Measurements from ENCODE around the gene RBP2.
"Not testable (repeated sequence)": the region's sequence is repeated elsewhere in the genome, so short reads cannot be mapped to it uniquely, and the experiment has no call there.

The RBP2 gene

GRCh38 chr3:139427283-139428060 is 48.8 kb downstream of the RBP2 start:
- DNase-seq (ENCODE audit: low read depth, low spot score) = peak; percentile 29
- WGBS (ENCODE audit: insufficient coverage, insufficient read length) = no CpG with 5 or more reads among the region's 7 CpGs

DNA sequence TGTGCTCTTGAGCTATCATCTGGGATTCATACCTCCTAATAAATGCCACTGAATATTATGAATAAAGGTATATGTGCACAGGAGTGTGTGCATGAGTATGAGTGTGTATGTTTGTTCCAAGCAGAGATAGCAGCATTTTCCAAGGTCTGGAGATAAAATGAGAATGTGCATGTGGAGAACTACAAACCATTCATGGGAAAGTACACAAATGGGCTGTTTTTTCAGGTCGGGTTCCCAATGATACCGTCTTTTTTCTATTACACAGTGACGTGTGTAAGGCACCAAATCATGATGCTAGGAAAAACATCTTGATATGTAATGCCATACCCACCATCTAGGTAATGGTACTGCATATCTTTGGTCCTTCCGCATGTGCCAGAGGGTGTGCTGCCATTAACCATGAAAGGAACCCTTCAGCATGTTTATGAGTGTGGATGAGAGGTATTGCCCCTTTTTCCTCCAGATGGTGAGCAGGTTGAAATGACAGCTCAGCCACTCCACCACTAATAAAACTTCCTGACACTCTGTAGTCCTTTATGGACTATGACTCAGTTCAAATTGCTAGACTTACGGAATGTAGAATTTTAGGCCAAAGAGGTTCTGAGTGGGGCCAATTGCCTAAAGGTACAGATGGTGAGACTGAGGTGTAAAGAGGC is 50.4 kb downstream of the RBP2 start:
- H3K36me3 ChIP-seq (ENCODE audit: control insufficient read depth, insufficient read depth, low read length) = no peaks in the 10 kb centered on the region
- no peak overlapping the region for H3K27ac ChIP-seq (ENCODE audit: low read length)
- H3K4me1 ChIP-seq (ENCODE audit: control insufficient read depth, insufficient read depth, low read length) = no peaks in the 10 kb centered on the region
- no peaks in the 10 kb centered on the region for H3K9me3 ChIP-seq (ENCODE audit: control insufficient read depth, insufficient read depth, low read length)
- H3K27me3 ChIP-seq (ENCODE audit: control insufficient read depth, insufficient read depth, low read length) = no peaks in the 10 kb centered on the region
- H3K4me3 ChIP-seq (ENCODE audit: low read length) = no peak overlapping the region
- no peak for DNase-seq (ENCODE audit: low read depth, low spot score)
- WGBS (ENCODE audit: insufficient coverage, insufficient read length) = no CpG with 5 or more reads among the region's 5 CpGs

More at GRCh38 chr3:139427283-139428060, 48.8 kb downstream of the RBP2 start:
- H3K27me3 ChIP-seq (ENCODE audit: control insufficient read depth, insufficient read depth, low read length) = no peaks in the 10 kb centered on the region
- no peaks in the 10 kb centered on the region for H3K9me3 ChIP-seq (ENCODE audit: control insufficient read depth, insufficient read depth, low read length)
- H3K36me3 ChIP-seq (ENCODE audit: control insufficient read depth, insufficient read depth, low read length) = no peaks in the 10 kb centered on the region
- no peak overlapping the region for H3K4me3 ChIP-seq (ENCODE audit: low read length)
- H3K27ac ChIP-seq (ENCODE audit: low read length) = no peak overlapping the region
- H3K4me1 ChIP-seq (ENCODE audit: control insufficient read depth, insufficient read depth, low read length) = no peaks in the 10 kb centered on the region

GRCh38 chr3:139423232-139423631 is 53.1 kb downstream of the RBP2 start:
- Histone ChIP-seq H3K4me3 (ENCODE audit: low read length) (no peak overlapping the region), H3K27me3 (ENCODE audit: control insufficient read depth, insufficient read depth, low read length) (no peaks in the 10 kb centered on the region), H3K36me3 (ENCODE audit: control insufficient read depth, insufficient read depth, low read length) (no peaks in the 10 kb centered on the region), H3K9me3 (ENCODE audit: control insufficient read depth, insufficient read depth, low read length) (no peaks in the 10 kb centered on the region), H3K4me1 (ENCODE audit: control insufficient read depth, insufficient read depth, low read length) (no peaks in the 10 kb centered on the region), H3K27ac (ENCODE audit: low read length) (no peak overlapping the region)
- no CpG with 5 or more reads among the region's 2 CpGs for WGBS (ENCODE audit: insufficient coverage, insufficient read length)
- DNase-seq (ENCODE audit: low read depth, low spot score) = no peak

GRCh38 chr3:139421460-139421859 is 54.9 kb downstream of the RBP2 start:
- no peak for DNase-seq (ENCODE audit: low read depth, low spot score)
- no CpG with 5 or more reads among the region's 1 CpG for WGBS (ENCODE audit: insufficient coverage, insufficient read length)
- Histone ChIP-seq H3K4me3 (ENCODE audit: low read length) (no peak overlapping the region), H3K27ac (ENCODE audit: low read length) (no peak overlapping the region), H3K27me3 (ENCODE audit: control insufficient read depth, insufficient read depth, low read length) (no peaks in the 10 kb centered on the region), H3K9me3 (ENCODE audit: control insufficient read depth, insufficient read depth, low read length) (no peaks in the 10 kb centered on the region), H3K4me1 (ENCODE audit: control insufficient read depth, insufficient read depth, low read length) (no peaks in the 10 kb centered on the region), H3K36me3 (ENCODE audit: control insufficient read depth, insufficient read depth, low read length) (no peaks in the 10 kb centered on the region)

GRCh38 chr3:139421040-139421439 is 55.3 kb downstream of the RBP2 start:
- Histone ChIP-seq H3K4me1 (ENCODE audit: control insufficient read depth, insufficient read depth, low read length) (no peaks in the 10 kb centered on the region), H3K36me3 (ENCODE audit: control insufficient read depth, insufficient read depth, low read length) (no peaks in the 10 kb centered on the region), H3K27ac (ENCODE audit: low read length) (no peak overlapping the region), H3K4me3 (ENCODE audit: low read length) (no peak overlapping the region), H3K9me3 (ENCODE audit: control insufficient read depth, insufficient read depth, low read length) (no peaks in the 10 kb centered on the region), H3K27me3 (ENCODE audit: control insufficient read depth, insufficient read depth, low read length) (no peaks in the 10 kb centered on the region)
- WGBS (ENCODE audit: insufficient coverage, insufficient read length) = no CpG with 5 or more reads among the region's 1 CpG
- no peak for DNase-seq (ENCODE audit: low read depth, low spot score)

DNA sequence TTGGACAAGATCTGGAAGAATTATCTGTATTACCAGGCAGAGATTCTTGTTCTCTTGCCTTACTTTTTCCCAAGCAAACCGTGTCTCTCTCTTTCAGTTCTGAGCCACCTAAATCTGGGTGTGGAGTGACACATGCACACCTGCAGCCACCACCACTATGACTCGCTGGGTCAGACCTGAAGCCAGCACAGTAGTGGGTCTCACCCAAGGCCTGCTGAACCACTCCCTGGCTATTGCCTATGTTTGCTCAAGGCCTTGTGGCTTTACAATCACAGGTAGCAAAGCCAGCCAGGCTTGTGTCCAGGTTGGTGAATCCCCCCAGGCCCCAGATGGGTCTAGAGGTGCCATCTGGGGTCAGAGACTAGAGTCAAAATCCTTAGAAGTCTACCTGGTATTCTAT is 58.2 kb downstream of the RBP2 start:
- H3K4me3 ChIP-seq (ENCODE audit: low read length) = no peak overlapping the region
- H3K9me3 ChIP-seq (ENCODE audit: control insufficient read depth, insufficient read depth, low read length) = no peaks in the 10 kb centered on the region
- no peaks in the 10 kb centered on the region for H3K4me1 ChIP-seq (ENCODE audit: control insufficient read depth, insufficient read depth, low read length)
- no CpG with 5 or more reads among the region's 2 CpGs for WGBS (ENCODE audit: insufficient coverage, insufficient read length)
- no peaks in the 10 kb centered on the region for H3K27me3 ChIP-seq (ENCODE audit: control insufficient read depth, insufficient read depth, low read length)
- no peaks in the 10 kb centered on the region for H3K36me3 ChIP-seq (ENCODE audit: control insufficient read depth, insufficient read depth, low read length)
- H3K27ac ChIP-seq (ENCODE audit: low read length) = no peak overlapping the region
- DNase-seq (ENCODE audit: low read depth, low spot score) = no peak

DNA sequence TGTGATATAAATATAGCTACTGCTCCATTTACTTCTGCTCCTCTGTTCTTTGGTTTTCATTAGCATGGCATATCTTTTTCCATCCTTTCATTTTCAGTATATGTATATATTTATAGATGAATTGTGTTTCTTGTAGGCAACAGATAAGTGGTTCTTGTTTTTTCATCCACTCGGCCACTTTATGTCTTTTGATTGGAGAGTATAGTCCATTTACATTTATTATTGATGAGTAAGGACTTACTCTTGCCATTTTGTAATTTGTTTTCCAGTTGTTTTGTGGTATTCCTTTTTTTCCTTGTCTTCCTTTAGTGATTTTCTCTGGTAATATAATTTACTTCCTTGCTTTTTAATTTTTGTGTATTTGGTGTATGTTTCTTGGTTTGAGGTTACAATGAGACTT is 60.0 kb downstream of the RBP2 start:
- Histone ChIP-seq H3K27me3 (ENCODE audit: control insufficient read depth, insufficient read depth, low read length) (no peaks in the 10 kb centered on the region), H3K36me3 (ENCODE audit: control insufficient read depth, insufficient read depth, low read length) (no peaks in the 10 kb centered on the region), H3K9me3 (ENCODE audit: control insufficient read depth, insufficient read depth, low read length) (no peaks in the 10 kb centered on the region), H3K4me3 (ENCODE audit: low read length) (no peak overlapping the region), H3K27ac (ENCODE audit: low read length) (no peak overlapping the region), H3K4me1 (ENCODE audit: control insufficient read depth, insufficient read depth, low read length) (no peaks in the 10 kb centered on the region)
- DNase-seq (ENCODE audit: low read depth, low spot score) = no peak
- WGBS (ENCODE audit: insufficient coverage, insufficient read length) = no CpG with 5 or more reads among the region's 1 CpG

DNA sequence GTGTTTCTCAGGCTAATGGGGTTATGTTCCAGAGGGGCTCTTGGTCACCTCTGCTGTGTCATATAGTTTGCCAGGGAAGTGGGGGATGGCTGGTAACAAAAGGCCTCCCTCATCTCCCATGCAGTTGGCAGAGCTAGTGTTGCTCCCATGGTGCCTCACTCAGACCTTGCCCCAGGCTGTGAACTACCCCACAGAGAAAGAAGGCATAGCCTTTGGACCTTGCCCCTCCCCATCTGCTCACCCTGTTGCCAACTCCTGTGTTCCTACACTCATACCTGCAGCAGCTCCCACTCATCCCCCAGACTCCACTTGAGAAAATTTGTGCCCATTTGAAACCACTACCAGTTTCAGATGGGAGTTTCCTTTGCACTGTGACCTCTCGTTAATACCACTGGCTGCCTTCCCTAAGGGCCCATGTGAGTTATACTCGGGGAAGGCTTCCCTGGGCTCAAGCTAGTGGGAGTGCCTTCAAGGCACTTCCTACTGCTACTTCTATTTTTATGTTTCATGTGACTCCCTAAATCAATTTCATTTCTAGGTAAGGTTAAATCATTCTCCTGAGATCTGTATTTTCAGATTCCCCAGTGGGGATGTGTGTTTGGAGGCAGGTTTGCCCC is 61.6 kb downstream of the RBP2 start:
- no CpG with 5 or more reads among the region's 2 CpGs for WGBS (ENCODE audit: insufficient coverage, insufficient read length)
- no peaks in the 10 kb centered on the region for H3K27me3 ChIP-seq (ENCODE audit: control insufficient read depth, insufficient read depth, low read length)

DNA sequence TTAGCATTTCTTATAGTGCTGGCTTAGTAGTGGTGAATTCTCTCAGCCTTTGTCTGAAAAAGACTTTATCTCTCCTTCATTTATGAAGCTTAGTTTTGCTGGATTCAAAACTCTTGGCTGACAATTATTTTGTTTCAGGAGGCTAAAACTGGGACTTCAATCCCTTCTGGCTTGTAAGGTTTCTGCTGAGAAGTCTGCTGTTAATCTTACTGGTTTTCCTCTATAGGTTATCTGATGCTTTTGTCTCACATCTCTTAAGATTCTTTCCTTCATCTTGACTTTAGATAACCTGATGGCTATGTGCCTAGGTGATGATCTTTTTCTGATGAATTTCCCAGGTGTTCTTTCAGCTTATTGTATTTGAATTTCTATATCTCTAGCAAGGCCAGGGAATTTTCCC is 63.4 kb downstream of the RBP2 start:
- H3K9me3 ChIP-seq (ENCODE audit: control insufficient read depth, insufficient read depth, low read length); H3K27ac ChIP-seq (ENCODE audit: low read length); H3K27me3 ChIP-seq (ENCODE audit: control insufficient read depth, insufficient read depth, low read length); H3K4me3 ChIP-seq (ENCODE audit: low read length); H3K36me3 ChIP-seq (ENCODE audit: control insufficient read depth, insufficient read depth, low read length); DNase-seq (ENCODE audit: low read depth, low spot score); H3K4me1 ChIP-seq (ENCODE audit: control insufficient read depth, insufficient read depth, low read length): not testable (repeated sequence)

More for the DNA sequence above, 61.6 kb downstream of the RBP2 start:
- Histone ChIP-seq H3K4me1 (ENCODE audit: control insufficient read depth, insufficient read depth, low read length) (no peaks in the 10 kb centered on the region), H3K36me3 (ENCODE audit: control insufficient read depth, insufficient read depth, low read length) (no peaks in the 10 kb centered on the region), H3K27ac (ENCODE audit: low read length) (no peak overlapping the region), H3K4me3 (ENCODE audit: low read length) (no peak overlapping the region), H3K9me3 (ENCODE audit: control insufficient read depth, insufficient read depth, low read length) (no peaks in the 10 kb centered on the region)
- DNase-seq (ENCODE audit: low read depth, low spot score) = no peak
